HG03060 (cell line): ENCODE measurements around the gene SMAP1.

Experiments used
- ATAC-seq: cut with Tn5 transposase; IDR thresholded peaks from one replicate; pipeline ENCODE4 v1.9.1; 2021; ENCODE audit warnings: low read depth, moderate number of reproducible peaks; ENCODE audit not compliant: unreplicated experiment

Gene SMAP1

GRCh38 chr6:70680396-70680795 lies 12.7 kb downstream of the SMAP1 start:
- no peak for ATAC-seq

DNA sequence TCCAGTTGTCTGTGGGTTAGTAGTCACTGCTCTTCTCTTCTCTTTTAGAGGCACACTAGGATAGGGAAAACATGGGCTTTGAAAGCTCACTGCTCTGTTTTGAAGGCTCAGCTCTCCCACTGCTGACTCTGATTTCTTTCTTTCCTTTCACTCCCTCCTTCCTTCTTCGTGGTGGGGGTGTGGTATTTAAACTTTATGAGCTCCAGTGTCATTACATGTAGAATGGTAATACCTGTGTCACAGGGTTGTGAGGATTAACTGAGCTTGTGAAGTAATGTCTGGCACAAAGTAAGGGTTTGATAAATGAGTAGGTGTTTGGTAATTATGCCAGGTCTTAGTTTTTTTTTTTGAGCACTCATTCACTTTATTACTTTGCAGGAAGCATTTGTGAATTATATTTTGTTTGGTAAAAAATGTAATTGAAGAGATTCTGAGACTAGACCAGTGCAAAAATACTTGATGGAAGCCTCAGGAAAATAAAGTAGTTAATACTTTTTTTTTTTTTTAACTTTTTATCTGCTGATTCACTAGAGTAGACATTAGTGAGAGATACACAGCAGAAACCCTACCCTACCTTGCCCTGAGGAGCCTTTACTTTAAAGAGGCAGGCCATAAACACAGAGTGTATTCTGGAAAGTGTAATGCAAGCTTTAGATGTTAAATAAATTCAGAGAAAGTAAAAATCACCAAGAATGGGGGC lies 17.3 kb downstream of the SMAP1 start:
- no peak for ATAC-seq

DNA sequence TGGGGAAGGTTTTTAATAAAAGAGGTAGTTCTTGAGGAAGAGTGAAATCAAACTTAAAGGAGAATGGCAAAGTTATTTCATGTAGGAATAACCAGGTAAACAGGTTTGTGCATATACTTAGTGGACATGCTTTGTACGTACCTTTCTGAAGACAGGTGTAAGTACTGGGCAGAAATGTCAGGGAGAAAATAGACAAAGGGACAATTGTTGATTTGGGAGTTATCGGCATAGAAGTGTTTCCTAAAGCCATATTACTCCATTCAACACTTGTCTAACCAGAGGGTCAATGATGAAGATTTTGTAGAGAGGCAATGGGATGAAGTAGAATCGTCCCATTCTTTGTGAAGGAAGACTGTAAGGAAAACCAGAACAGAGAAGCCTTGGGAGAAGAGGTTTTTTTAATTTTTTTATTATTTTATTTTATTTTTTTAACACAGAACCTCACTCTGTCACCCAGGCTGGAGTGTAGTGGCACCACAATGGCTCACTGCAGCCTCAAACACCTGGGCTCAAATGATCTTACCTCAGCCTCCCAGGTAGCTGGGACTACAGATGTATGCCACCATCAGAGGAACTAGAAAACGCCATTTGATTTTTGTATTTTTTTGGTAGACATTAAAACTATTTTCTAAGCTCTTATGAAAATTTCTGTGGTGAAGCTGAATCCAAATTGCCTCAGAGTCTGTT lies 18.0 kb downstream of the SMAP1 start:
- ATAC-seq, result no peak

- ATAC-seq, result no peak
Observed at GRCh38 chr6:70686548-70687133, 19.0 kb downstream of the SMAP1 start.

DNA sequence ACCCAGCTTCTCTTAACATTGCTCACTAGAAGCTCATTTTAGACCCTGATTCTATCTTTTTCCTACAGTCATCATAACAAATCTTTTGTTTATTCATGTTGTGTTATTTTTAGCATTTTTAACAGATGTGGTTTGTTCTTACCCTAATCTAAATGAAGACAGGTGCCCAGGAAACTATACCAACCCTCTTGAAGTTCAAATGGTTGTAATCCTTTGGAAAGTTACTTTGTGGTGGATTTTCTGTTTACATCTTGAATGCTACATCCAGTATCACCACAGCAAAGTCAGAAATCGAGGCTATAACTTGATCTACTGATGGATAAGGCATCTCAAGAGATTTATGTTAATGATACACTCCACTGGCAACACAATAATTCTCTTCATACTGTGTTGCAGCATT lies 26.2 kb downstream of the SMAP1 start:
- ATAC-seq, result no peak

- no peak for ATAC-seq
Observed at GRCh38 chr6:70694371-70694770, 26.7 kb downstream of the SMAP1 start.

DNA sequence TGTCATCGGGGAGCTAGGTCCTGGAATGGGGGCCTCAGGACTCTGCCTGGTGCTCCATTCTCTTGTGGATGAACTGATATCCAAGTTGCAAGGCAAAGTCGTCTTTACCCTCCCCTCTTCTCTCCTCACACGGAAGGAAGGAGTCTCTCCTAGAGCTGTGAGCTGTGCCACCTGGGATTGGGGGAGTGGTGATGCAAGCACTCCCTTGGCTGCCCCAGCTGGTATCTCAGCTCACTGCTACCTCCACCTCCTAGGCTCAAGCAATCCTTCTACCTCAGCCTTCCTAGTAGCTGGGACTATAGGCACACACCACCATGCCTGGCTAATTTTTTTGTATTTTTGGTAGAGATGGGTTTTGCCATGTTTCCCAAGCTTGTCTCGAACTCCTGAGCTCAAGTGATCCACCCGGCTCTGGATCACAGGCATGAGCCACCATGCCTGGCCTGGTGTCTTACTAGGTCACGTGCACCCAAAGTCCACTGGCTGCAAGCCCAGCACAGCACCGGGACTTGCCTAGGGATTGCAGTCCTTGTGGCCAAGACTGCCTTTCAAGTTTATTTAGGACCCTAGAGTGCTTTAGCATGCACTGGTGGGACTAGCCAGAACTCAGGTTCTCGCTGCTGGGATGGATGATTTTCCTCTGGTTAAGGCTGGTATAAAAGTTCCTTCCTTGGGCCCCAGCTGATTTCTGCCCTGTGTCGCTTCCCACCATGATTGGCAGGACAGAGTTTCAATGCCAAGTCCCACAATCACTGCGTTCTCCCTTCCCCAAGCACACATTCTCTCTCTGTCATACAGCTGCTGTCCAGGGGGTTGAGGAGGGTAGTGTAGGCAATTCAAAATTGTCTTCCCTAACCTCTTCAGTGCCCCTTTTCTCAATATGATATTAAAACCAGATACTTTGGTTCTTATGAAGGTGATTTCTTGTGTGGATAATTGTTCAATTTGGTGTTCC lies 33.5 kb downstream of the SMAP1 start:
- no peak for ATAC-seq

DNA sequence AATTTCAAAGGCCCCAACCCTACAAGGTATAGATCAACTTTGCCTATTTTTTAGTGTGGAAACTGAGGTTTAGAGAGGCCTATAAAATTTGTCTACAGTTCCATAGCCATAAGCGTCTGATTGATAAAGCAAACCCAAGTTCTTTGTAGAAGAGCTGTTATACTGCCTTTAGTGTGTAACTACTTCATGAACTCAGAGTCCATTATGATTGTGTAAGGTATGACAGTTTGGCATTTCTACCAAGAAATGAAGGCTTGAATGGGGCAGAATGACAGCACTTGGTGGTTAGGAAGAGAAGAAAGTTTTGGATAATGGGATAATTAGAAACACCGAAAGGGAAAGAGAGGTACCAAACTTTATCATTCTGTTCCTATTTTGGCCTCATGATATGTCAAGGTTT lies 38.1 kb downstream of the SMAP1 start:
- ATAC-seq, result no peak

GRCh38 chr6:70706491-70707123 lies 38.9 kb downstream of the SMAP1 start:
- no peak for ATAC-seq

GRCh38 chr6:70707893-70708292 lies 40.2 kb downstream of the SMAP1 start:
- ATAC-seq, result no peak

GRCh38 chr6:70708448-70708847 lies 40.8 kb downstream of the SMAP1 start:
- ATAC-seq, result no peak

DNA sequence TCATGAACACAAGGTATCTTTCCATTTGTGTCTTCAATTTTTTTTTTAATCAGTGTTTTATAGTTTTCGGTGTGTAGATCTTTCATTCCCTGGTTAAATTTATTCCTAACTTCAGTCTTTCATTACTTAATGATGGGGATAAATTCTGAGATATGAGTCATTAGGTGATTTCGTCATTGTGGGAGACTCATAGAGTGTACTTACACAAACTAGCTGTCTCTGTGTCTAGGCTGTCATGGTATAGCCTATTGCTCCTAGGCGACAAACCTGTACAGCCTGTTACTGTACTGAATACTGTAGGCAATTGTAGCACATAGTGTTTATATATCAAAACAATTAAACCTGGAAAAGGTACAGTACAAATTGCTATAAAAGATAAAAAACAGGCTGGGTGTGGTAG lies 42.1 kb downstream of the SMAP1 start:
- no peak for ATAC-seq

GRCh38 chr6:70714716-70715257 lies 47.1 kb downstream of the SMAP1 start:
- no peak for ATAC-seq

GRCh38 chr6:70717038-70717801 lies 49.5 kb downstream of the SMAP1 start:
- ATAC-seq, result no peak

GRCh38 chr6:70724524-70724923 lies 56.8 kb downstream of the SMAP1 start:
- ATAC-seq, result no peak

GRCh38 chr6:70725817-70726415 lies 58.2 kb downstream of the SMAP1 start:
- ATAC-seq, result no peak

GRCh38 chr6:70734381-70734780 lies 66.7 kb downstream of the SMAP1 start:
- ATAC-seq, result no peak

DNA sequence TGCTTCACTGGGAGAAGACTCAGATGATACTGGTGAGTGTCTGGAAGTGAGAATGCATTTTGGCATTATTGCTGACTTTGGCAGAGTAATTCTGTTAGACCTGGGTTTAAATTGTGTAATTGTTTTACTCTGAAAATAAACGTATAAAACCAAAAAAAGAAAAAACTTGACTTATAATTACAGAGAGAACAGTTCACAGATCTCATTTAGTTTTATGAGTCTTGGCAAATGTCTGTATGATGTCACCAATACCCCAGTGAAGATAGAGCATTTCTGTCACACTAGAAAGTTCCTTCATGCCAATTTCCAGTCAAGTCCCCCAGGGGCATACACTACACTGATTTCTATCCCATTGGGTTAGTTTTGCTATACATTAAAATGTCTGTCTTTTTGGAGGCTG lies 67.3 kb downstream of the SMAP1 start:
- no peak for ATAC-seq

- ATAC-seq, result no peak
Observed at GRCh38 chr6:70735513-70735912, 67.8 kb downstream of the SMAP1 start.
